Esophagus squamous epithelium (tissue), 5 donors: ENCODE data around the gene ANLN. TPM values are rescaled to one million over a fixed set of nuclear protein-coding genes. Genes with fewer than 3 reads are reported as not detected.

Source experiments
- DNase-seq: peaks from one replicate; lab custom pipeline; 2025; lab: John Stamatoyannopoulos, UW
- H3K27ac ChIP-seq, 4 donors: fragments of 200-600 bp; sonication (generic); one replicate each; pipeline ENCODE4 v1.5.1; 2016 to 2019; ENCODE audit warnings: mild to moderate bottlenecking in 1 of 4
- H3K27me3 ChIP-seq, 4 donors: fragments of 200-600 bp; sonication (generic); 1 replicate in 3 of 4; 2 replicates in 1 of 4; pipeline versions ENCODE4 v1.5.1 to v1.6.0; 2017 to 2021; ENCODE audit warnings: antibody characterized with exemption in 1 of 4
- H3K36me3 ChIP-seq, 3 donors: fragments of 200-600 bp; sonication (generic); one replicate each; pipeline ENCODE4 v1.5.1; 2016 to 2019
- H3K4me1 ChIP-seq, 3 donors: fragments of 200-600 bp; sonication (generic); one replicate each; pipeline ENCODE4 v1.5.1; 2017 to 2019
- H3K4me3 ChIP-seq, 4 donors: fragments of 200-600 bp; sonication (generic); 1 replicate in 3 of 4; 2 replicates in 1 of 4; pipeline ENCODE4 v1.5.1; 2016 to 2019; ENCODE audit warnings: mild to moderate bottlenecking in 2 of 4, moderate library complexity in 1 of 4
- H3K9me3 ChIP-seq, 3 donors: fragments of 200-600 bp; sonication (generic); one replicate each; pipeline ENCODE4 v1.5.1; 2016 to 2019
- POLR2A ChIP-seq, 4 donors: fragments of 450-650 bp; IDR thresholded peaks; one replicate each; pipeline ENCODE4 v1.6.1; 2017; ENCODE audit warnings: antibody characterized with exemption in 4 of 4, mild to moderate bottlenecking in 4 of 4, moderate library complexity in 3 of 4
- WGBS, 2 donors: methylation state at CpG; one replicate each; pipeline ENCODE4 v1.1.5; 2018; 5-methylcytosine and 5-hydroxymethylcytosine counted together
- intact Hi-C: fragments of 100-400 bp; cut with DNase I; formaldehyde crosslinking; loops from one replicate; pipeline ENCODE4 v1.15.0; 2022
- total RNA-seq, 4 donors: library from RNA; depleted of rRNA; stranded (reverse); fragments of >200 nt; gene quantifications; one replicate each; pipeline ENCODE4 v1.1.0, GENCODE V29; 2016
- TF ChIP-seq, protein P1 (sequence below), 6 experiments: fragments of 450-650 bp in 4 of 6; fragments of 200-600 bp in 2 of 6; sonication (generic) in 2 of 6; IDR thresholded peaks; one replicate each; pipeline ENCODE4 v1.5.1; 2016 to 2019; ENCODE audit warnings: antibody characterized with exemption in 6 of 6, mild to moderate bottlenecking in 4 of 6, moderate library complexity in 4 of 6
- donor health status: DM: yes; HTN: yes; CAD: no.

ANLN gene
- total RNA-seq, 4 donors from 2014 or later: 16.6 to 67.9 (median 25.0) TPM

DNA sequence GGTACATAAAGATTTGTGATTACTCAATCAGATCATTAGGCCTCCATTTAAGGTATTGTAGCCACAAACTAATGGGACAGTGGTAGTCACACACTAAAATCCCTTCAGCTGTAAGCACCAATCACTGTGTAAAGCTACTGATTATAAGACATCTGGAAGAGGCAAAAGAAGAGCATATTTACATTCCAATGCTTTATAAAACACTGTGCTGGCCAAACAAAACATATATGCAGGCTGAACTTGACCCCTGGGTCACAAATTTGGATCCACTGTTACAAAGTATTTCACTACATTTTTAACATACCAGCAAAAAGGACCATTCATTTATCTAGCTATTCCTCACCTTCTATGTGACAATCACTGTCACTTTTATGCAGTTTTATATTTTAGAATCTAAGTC is 41.4 kb upstream of the ANLN start:
- no peak overlapping the region for H3K27ac ChIP-seq
- H3K27me3 ChIP-seq: no peaks in the 10 kb centered on the region
- no peaks in the 10 kb centered on the region for H3K36me3 ChIP-seq
- no peak for DNase-seq
- intact Hi-C loops: no loop called here
- H3K4me3 ChIP-seq: no peak overlapping the region
- peaks cover 0 to 5% (median 0%) of the 10 kb centered on the region in 3 donors for H3K4me1 ChIP-seq
- no peak for TF ChIP-seq POLR2A (IDR thresholded peaks at IDR 0.05)
- H3K9me3 ChIP-seq: no peaks in the 10 kb centered on the region

DNA sequence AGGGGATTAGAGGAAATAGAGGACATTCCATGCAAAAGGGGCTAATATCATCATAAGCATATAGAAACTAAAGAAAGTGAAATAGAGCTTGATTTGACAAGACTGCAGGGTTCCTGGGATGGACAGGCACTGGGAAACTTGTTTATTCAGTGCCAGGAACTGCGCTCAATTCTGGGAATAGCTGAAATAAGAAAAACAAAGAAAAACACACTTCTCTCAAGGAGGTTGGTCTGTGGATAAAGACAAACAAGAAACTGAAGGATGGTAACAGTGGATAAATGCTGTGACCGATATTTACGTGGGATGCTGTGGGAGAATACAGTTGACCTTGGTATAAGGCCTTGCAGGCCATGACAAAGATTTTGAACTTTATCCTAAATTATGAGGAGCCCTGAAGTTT is 40.9 kb upstream of the ANLN start:
- Histone ChIP-seq H3K27me3 (no peaks in the 10 kb centered on the region), H3K4me1 (peaks cover 0 to 5% (median 0%) of the 10 kb centered on the region in 3 donors), H3K27ac (no peak overlapping the region), H3K9me3 (no peaks in the 10 kb centered on the region), H3K4me3 (no peak overlapping the region), H3K36me3 (no peaks in the 10 kb centered on the region)
- no peak for TF ChIP-seq POLR2A (IDR thresholded peaks at IDR 0.05)
- TF ChIP-seq, protein P1, sequence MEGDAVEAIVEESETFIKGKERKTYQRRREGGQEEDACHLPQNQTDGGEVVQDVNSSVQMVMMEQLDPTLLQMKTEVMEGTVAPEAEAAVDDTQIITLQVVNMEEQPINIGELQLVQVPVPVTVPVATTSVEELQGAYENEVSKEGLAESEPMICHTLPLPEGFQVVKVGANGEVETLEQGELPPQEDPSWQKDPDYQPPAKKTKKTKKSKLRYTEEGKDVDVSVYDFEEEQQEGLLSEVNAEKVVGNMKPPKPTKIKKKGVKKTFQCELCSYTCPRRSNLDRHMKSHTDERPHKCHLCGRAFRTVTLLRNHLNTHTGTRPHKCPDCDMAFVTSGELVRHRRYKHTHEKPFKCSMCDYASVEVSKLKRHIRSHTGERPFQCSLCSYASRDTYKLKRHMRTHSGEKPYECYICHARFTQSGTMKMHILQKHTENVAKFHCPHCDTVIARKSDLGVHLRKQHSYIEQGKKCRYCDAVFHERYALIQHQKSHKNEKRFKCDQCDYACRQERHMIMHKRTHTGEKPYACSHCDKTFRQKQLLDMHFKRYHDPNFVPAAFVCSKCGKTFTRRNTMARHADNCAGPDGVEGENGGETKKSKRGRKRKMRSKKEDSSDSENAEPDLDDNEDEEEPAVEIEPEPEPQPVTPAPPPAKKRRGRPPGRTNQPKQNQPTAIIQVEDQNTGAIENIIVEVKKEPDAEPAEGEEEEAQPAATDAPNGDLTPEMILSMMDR (IDR thresholded peaks at IDR 0.05): no peak
- intact Hi-C loops: no loop called here
- 93 to 97% methylated on average over 3 of the region's 3 CpGs for WGBS, 2 donors
- no peak for DNase-seq

DNA sequence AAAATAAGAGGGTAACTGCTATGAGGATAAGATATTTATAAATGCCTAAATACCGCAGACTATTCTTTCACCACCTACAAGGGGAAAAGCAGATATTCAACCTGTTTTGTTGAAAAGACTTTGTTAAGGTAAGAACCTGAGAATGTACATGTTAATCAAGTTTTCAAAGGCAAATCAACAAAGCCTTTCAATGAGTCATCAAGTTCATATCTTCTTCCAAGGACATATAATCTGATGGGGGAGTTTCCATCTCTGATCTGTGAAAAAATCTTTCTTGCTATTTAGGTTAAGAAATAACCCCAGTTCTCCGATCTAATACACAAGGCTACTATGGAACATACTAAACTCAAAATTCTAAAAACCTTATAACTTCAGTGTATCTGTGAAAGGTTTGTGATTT is 40.0 kb upstream of the ANLN start:
- H3K4me1 ChIP-seq: peaks cover 0 to 5% (median 0%) of the 10 kb centered on the region in 3 donors
- H3K27ac ChIP-seq: no peak overlapping the region
- H3K9me3 ChIP-seq: no peaks in the 10 kb centered on the region
- DNase-seq: no peak
- 40 to 57% methylated on average over 2 of the region's 2 CpGs for WGBS, 2 donors
- intact Hi-C loops: no loop called here
- no peak for TF ChIP-seq POLR2A (IDR thresholded peaks at IDR 0.05)
- TF ChIP-seq, protein P1 (IDR thresholded peaks at IDR 0.05): no peak
- H3K36me3 ChIP-seq: no peaks in the 10 kb centered on the region
- no peak overlapping the region for H3K4me3 ChIP-seq
- H3K27me3 ChIP-seq: no peaks in the 10 kb centered on the region

DNA sequence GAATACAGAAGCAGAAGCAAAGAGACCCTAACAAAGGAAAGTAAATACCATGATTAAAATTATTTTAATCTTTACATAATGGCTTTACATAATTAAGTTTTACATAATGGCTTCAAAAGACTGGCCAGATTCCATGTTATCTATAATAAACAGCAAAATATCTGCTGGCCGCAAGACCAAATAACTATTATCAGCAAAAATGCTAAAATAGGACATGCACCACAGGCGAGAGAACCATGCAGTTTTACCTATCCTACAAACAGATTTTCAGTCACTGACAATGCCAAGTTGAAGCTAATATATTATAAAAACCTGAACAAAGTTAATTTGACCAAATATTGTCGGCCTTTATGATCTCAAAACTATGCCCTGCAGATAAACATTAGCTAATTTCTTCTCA is 34.2 kb upstream of the ANLN start:
- Histone ChIP-seq H3K4me1 (no peaks in the 10 kb centered on the region), H3K4me3 (no peak overlapping the region), H3K36me3 (no peaks in the 10 kb centered on the region), H3K9me3 (no peaks in the 10 kb centered on the region), H3K27ac (no peak overlapping the region), H3K27me3 (no peaks in the 10 kb centered on the region)
- TF ChIP-seq, protein P1 (IDR thresholded peaks at IDR 0.05): no peak
- TF ChIP-seq POLR2A (IDR thresholded peaks at IDR 0.05): no peak
- intact Hi-C loops: no loop called here
- WGBS, 2 donors: 72 to 73% methylated on average over 3 of the region's 3 CpGs
- DNase-seq: no peak

DNA sequence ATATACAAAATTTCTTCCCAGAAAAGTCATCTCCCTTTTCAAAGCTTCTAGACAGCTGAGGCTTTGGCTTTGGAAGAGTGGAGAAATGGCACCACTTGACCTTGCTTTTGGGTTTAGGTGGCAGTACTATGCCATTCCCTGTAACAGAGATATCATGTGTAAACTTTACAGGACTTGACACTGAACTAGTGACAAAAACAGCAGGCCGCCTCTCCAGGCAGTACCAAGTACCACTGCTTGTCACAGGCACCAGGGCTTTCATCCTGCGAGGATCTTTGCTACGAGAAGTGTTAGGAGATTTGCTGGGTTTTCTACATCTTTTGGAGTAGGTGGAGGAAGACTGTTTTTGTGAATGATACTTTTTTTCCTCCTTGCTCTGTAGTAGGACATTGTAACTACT is 32.6 kb upstream of the ANLN start:
- no peaks in the 10 kb centered on the region for H3K27me3 ChIP-seq
- no peaks in the 10 kb centered on the region for H3K9me3 ChIP-seq
- intact Hi-C loops: no loop called here
- no peaks in the 10 kb centered on the region for H3K4me1 ChIP-seq
- no peaks in the 10 kb centered on the region for H3K36me3 ChIP-seq
- H3K27ac ChIP-seq: no peak overlapping the region
- no peak for TF ChIP-seq POLR2A (IDR thresholded peaks at IDR 0.05)
- TF ChIP-seq, protein P1 (IDR thresholded peaks at IDR 0.05): no peak
- 97% methylated on average over 3 of the region's 3 CpGs for WGBS, 2 donors
- H3K4me3 ChIP-seq: no peak overlapping the region
- no peak for DNase-seq

DNA sequence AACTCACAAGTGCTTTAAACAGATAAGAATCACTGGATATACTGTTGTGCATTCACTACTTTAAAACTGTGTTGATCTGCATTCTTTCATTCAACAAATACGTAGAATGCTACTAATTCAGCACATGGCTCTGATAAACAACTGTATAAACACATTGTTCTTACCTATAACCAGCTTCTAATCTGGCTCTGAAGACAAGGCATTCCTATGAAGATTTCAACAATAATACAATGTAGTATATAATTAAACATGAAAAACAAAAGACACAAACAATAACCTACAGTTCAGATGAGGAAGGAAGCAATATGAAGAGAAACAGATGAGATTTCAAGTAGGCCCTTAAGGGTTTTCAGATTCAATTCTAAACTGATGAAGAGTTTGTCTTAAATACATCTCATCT is 31.1 kb upstream of the ANLN start:
- no peak overlapping the region for H3K27ac ChIP-seq
- DNase-seq: no peak
- H3K4me1 ChIP-seq: no peaks in the 10 kb centered on the region
- H3K9me3 ChIP-seq: no peaks in the 10 kb centered on the region
- TF ChIP-seq POLR2A (IDR thresholded peaks at IDR 0.05): no peak
- TF ChIP-seq, protein P1 (IDR thresholded peaks at IDR 0.05): no peak
- no peak overlapping the region for H3K4me3 ChIP-seq
- no peaks in the 10 kb centered on the region for H3K27me3 ChIP-seq
- 90% methylated on average over 1 of the region's 1 CpG for WGBS, 2 donors
- no peaks in the 10 kb centered on the region for H3K36me3 ChIP-seq
- intact Hi-C loops: no loop called here
